IMR-90 (cell line): ENCODE measurements around the gene MAPK10. TPM values are rescaled to one million over a fixed set of nuclear protein-coding genes. Genes with fewer than 3 reads are reported as not detected.

Experiments
- ATAC-seq: fragments of 200-7000 bp; cut with Tn5 transposase; 2 replicates; pipeline ENCODE4 v1.9.1; 2020; ENCODE audit warnings: low read depth, mild to moderate bottlenecking, moderate library complexity
- BruUV-seq: library from RNA; stranded (reverse); fragments of 400-500 nt; replicated peaks from 2 replicates; lab custom pipeline; 2021; lab: Mats Ljungman, UMichigan
- CTCF ChIA-PET: fragments of 300-600 bp; formaldehyde crosslinking; extraction: SDS; loops from one replicate; lab custom pipeline; 2021; ENCODE audit warnings: antibody characterized with exemption; lab: Yijun Ruan, JAX
- POLR2A ChIA-PET: fragments of 300-600 bp; sonication (Branson Sonifier 250); formaldehyde crosslinking; loops from one replicate; lab custom pipeline; 2022; ENCODE audit warnings: antibody characterized with exemption; ENCODE audit not compliant: unreplicated experiment; lab: Charles Lee
- DNase-seq: peaks from one replicate; pipeline ENCODE4 v3.0.0; 2013
- H2AFZ ChIP-seq: replicated peaks from 2 replicates; pipeline ENCODE3; 2013; ENCODE audit warnings: low read length, mild to moderate bottlenecking; ENCODE audit not compliant: poor library complexity
- H2AK5ac ChIP-seq: 2 replicates; pipeline ENCODE4 v1.6.1; 2013; ENCODE audit warnings: low read depth, low read length, inconsistent platforms
- H2AK9ac ChIP-seq: replicated peaks from 2 replicates; pipeline ENCODE3; 2013; ENCODE audit warnings: mild to moderate bottlenecking, low read depth, low read length, moderate library complexity; ENCODE audit not compliant: poor library complexity
- H2BK120ac ChIP-seq: 2 replicates; pipeline ENCODE4 v1.6.1; 2013; ENCODE audit warnings: low read depth, low read length, inconsistent platforms
- H2BK15ac ChIP-seq: 3 replicates; pipeline ENCODE4 v1.6.1; 2013; ENCODE audit warnings: low read depth, low read length, inconsistent platforms
- H2BK20ac ChIP-seq: 2 replicates; pipeline ENCODE4 v1.6.1; 2013; ENCODE audit warnings: low read depth, mild to moderate bottlenecking, inconsistent platforms, low read length, moderate library complexity
- H2BK5ac ChIP-seq: 2 replicates; pipeline ENCODE4 v1.6.1; 2013; ENCODE audit warnings: mild to moderate bottlenecking, low read depth, low read length, inconsistent platforms; ENCODE audit not compliant: poor library complexity, severe bottlenecking
- H3K14ac ChIP-seq: replicated peaks from 2 replicates; pipeline ENCODE4 v1.6.1; 2013; ENCODE audit warnings: low read depth, low read length, inconsistent platforms
- H3K18ac ChIP-seq: 2 replicates; pipeline ENCODE4 v1.6.1; 2013; ENCODE audit warnings: low read depth, low read length, control low read depth
- H3K23ac ChIP-seq: 2 replicates; pipeline ENCODE4 v1.6.1; 2013; ENCODE audit warnings: low read depth, low read length, inconsistent platforms
- H3K27ac ChIP-seq: 2 replicates; pipeline ENCODE4 v1.5.1; 2013; ENCODE audit warnings: mild to moderate bottlenecking, control low read depth, low read length; ENCODE audit not compliant: insufficient read depth
- H3K27me3 ChIP-seq: 2 replicates; pipeline ENCODE4 v1.6.1; 2013; ENCODE audit warnings: low read length; ENCODE audit not compliant: control insufficient read depth, insufficient read depth
- H3K36me3 ChIP-seq: 2 replicates; pipeline ENCODE4 v1.6.1; 2013; ENCODE audit warnings: low read length, mixed read lengths; ENCODE audit not compliant: control insufficient read depth, insufficient read depth
- H3K4ac ChIP-seq: 2 replicates; pipeline ENCODE4 v1.6.1; 2013; ENCODE audit warnings: low read depth, low read length, inconsistent platforms
- H3K4me1 ChIP-seq: 2 replicates; pipeline ENCODE4 v1.6.1; 2013; ENCODE audit warnings: low read length, mixed read lengths; ENCODE audit not compliant: control insufficient read depth, insufficient read depth
- H3K4me2 ChIP-seq: 2 replicates; pipeline ENCODE4 v1.6.1; 2013; ENCODE audit warnings: low read depth, mild to moderate bottlenecking, control low read depth, low read length, moderate library complexity
- H3K4me3 ChIP-seq: 2 replicates; pipeline ENCODE4 v1.5.1; 2013; ENCODE audit warnings: low read depth, mild to moderate bottlenecking, control low read depth, low read length, moderate library complexity; ENCODE audit not compliant: insufficient read depth
- H3K56ac ChIP-seq: 2 replicates; pipeline ENCODE4 v1.6.1; 2013; ENCODE audit warnings: low read length, inconsistent platforms; ENCODE audit not compliant: insufficient read depth; ENCODE audit errors: extremely low read depth
- H3K79me1 ChIP-seq, 2 experiments: 2 replicates each; pipeline ENCODE4 v1.6.1; 2013; ENCODE audit warnings: low read length in 2 of 2, inconsistent platforms in 1 of 2, low read depth in 1 of 2
- H3K9ac ChIP-seq: 2 replicates; pipeline ENCODE4 v1.6.1; 2013; ENCODE audit warnings: low read depth, low read length, control low read depth
- H3K9me1 ChIP-seq: 2 replicates; pipeline ENCODE4 v1.6.1; 2013; ENCODE audit warnings: low read length, inconsistent platforms; ENCODE audit not compliant: insufficient read depth
- H3K9me3 ChIP-seq: 2 replicates; pipeline ENCODE4 v1.6.1; 2013; ENCODE audit warnings: low read length; ENCODE audit not compliant: control insufficient read depth, insufficient read depth
- H4K20me1 ChIP-seq: 2 replicates; pipeline ENCODE4 v1.6.1; 2013; ENCODE audit warnings: low read length, inconsistent platforms; ENCODE audit not compliant: insufficient read depth
- H4K5ac ChIP-seq: 2 replicates; pipeline ENCODE4 v1.6.1; 2013; ENCODE audit warnings: mild to moderate bottlenecking, low read depth, low read length, control low read depth
- H4K8ac ChIP-seq, 2 experiments: 2 replicates each; pipeline ENCODE4 v1.6.1; 2013; ENCODE audit warnings: low read depth in 2 of 2, low read length in 2 of 2, control low read depth in 1 of 2, inconsistent platforms in 1 of 2
- H4K91ac ChIP-seq: 2 replicates; pipeline ENCODE4 v1.6.1; 2013; ENCODE audit warnings: low read depth, low read length, inconsistent platforms; ENCODE audit not compliant: insufficient read depth
- FOS ChIP-seq: fragments of 150-350 bp; IDR thresholded peaks from 2 replicates; pipeline ENCODE4 v1.6.1; 2016; ENCODE audit warnings: low read depth, low read length
- MXI1 ChIP-seq: IDR thresholded peaks from 2 replicates; pipeline ENCODE4 v1.6.1; 2012; ENCODE audit warnings: low read depth, mild to moderate bottlenecking, low read length, moderate library complexity, borderline replicate concordance
- POLR2A ChIP-seq: IDR thresholded peaks from 2 replicates; pipeline ENCODE4 v1.6.1; 2012; ENCODE audit warnings: mild to moderate bottlenecking, low read depth, low read length
- RCOR1 ChIP-seq: IDR thresholded peaks from 2 replicates; pipeline ENCODE4 v1.6.1; 2012; ENCODE audit warnings: mild to moderate bottlenecking, low read length, improper control_type of control experiment; ENCODE audit not compliant: insufficient replicate concordance
- WGBS, 2 experiments: methylation state at CpG; one replicate each; pipeline versions ENCODE4 v1.1.5 to v1.1.7; 2013; ENCODE audit warnings: missing lambda C conversion rate in 2 of 2; ENCODE audit not compliant: insufficient read length in 1 of 2; ENCODE audit errors: extremely low coverage in 2 of 2; 5-methylcytosine and 5-hydroxymethylcytosine counted together
- dilution Hi-C: fragments of 300-500 bp; cut with HindIII; formaldehyde crosslinking; loops from one replicate; pipeline ENCODE4 v1.14.3; 2018; ENCODE audit warnings: low sequenced_read_pairs; ENCODE audit not compliant: unreplicated experiment
- in situ Hi-C: fragments of 300-500 bp; cut with MboI; formaldehyde crosslinking; loops from 3 replicates; pipeline ENCODE4 v1.14.3; 2019; ENCODE audit warnings: low sequenced_read_pairs, inconsistent platforms, mixed read lengths
- intact Hi-C: fragments of 100-400 bp; cut with micrococcal nuclease; formaldehyde crosslinking; loops from 2 replicates; pipeline ENCODE4 v1.10.0; 2022
- polyA plus RNA-seq, 3 experiments: library from polyadenylated mRNA; depleted of rRNA; stranded (reverse); fragments of >200 nt; gene quantifications; 2 replicates each; pipeline ENCODE4 v1.2.3, GENCODE V29; 2012; ENCODE audit warnings: low replicate concordance in 1 of 3
- total RNA-seq: library from RNA; depleted of rRNA; stranded (reverse); fragments of >200 nt; gene quantifications from 2 replicates; pipeline ENCODE4 v1.2.3, GENCODE V29; 2012
- TF ChIP-seq, protein P1 (sequence below): fragments of 150-350 bp; IDR thresholded peaks from 2 replicates; pipeline ENCODE4 v1.6.1; 2017; ENCODE audit warnings: mild to moderate bottlenecking, antibody characterized with exemption, low read length, low read depth
- TF ChIP-seq, protein P2 (sequence below): fragments of 150-350 bp; IDR thresholded peaks from 2 replicates; pipeline ENCODE4 v1.6.1; 2016; ENCODE audit warnings: low read depth, mild to moderate bottlenecking, low read length, moderate library complexity, borderline replicate concordance

MAPK10 gene
- total and polyA plus RNA-seq, 2 of the 4 experiments (the other 2 are of a cell fraction) = 2.8 to 6.5 TPM

DNA sequence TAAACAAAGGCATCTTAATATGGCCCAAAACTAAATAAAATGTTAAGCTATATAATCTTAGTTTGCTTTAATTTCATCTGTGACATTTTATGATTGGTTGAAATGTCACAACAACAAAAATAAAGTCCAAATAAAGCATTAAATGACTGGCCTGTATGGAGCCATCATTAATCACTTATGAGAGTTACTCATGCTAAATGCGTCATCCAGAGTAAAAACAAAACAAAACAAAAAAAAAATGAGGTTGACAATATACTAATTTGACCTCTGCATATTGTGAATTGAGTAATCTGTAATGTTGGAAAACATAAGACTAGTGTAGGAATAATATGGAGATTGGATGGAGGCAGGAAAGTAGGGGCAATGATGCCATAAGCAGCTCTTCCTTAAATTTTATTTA lies 139.7 kb downstream of the MAPK10 start:
- H2BK120ac ChIP-seq = no peak overlapping the region

More for the DNA sequence above, 139.7 kb downstream of the MAPK10 start:
- no peak for TF ChIP-seq RCOR1
- TF ChIP-seq, protein P1, sequence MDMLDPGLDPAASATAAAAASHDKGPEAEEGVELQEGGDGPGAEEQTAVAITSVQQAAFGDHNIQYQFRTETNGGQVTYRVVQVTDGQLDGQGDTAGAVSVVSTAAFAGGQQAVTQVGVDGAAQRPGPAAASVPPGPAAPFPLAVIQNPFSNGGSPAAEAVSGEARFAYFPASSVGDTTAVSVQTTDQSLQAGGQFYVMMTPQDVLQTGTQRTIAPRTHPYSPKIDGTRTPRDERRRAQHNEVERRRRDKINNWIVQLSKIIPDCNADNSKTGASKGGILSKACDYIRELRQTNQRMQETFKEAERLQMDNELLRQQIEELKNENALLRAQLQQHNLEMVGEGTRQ = no peak
- TF ChIP-seq FOS = no peak
- TF ChIP-seq, protein P2, sequence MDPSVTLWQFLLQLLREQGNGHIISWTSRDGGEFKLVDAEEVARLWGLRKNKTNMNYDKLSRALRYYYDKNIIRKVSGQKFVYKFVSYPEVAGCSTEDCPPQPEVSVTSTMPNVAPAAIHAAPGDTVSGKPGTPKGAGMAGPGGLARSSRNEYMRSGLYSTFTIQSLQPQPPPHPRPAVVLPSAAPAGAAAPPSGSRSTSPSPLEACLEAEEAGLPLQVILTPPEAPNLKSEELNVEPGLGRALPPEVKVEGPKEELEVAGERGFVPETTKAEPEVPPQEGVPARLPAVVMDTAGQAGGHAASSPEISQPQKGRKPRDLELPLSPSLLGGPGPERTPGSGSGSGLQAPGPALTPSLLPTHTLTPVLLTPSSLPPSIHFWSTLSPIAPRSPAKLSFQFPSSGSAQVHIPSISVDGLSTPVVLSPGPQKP = no peak
- no peak for TF ChIP-seq MXI1
- TF ChIP-seq POLR2A = no peak
- no peak overlapping the region for H4K91ac ChIP-seq
- H3K27me3 ChIP-seq = no peaks in the 10 kb centered on the region
- H3K4ac ChIP-seq = no peak overlapping the region
- ATAC-seq = no peak
- CTCF ChIA-PET = interaction anchor here (0.6 kb wide), 2 partner anchors 17 to 1754 kb away, joined by 3 read pairs; no protein-coding TSS in a partner anchor
- 0 out of 2 replicates have a peak, but pooled peaks cover 1% of the 10 kb centered on the region for H3K36me3 ChIP-seq
- no peak overlapping the region for H3K14ac ChIP-seq
- no peaks in the 10 kb centered on the region for H3K9me3 ChIP-seq
- no peak overlapping the region for H2AFZ ChIP-seq
- H3K18ac ChIP-seq = no peak overlapping the region
- no peaks in the 10 kb centered on the region for H3K79me1 ChIP-seq
- no peaks in the 10 kb centered on the region for H4K20me1 ChIP-seq
- in situ Hi-C loops = no loop called here
- no peak overlapping the region for H4K8ac ChIP-seq
- H2BK20ac ChIP-seq = no peak overlapping the region
- H3K9ac ChIP-seq = no peak overlapping the region
- DNase-seq = peak; percentile 43
- no peak overlapping the region for H2AK9ac ChIP-seq
- H4K5ac ChIP-seq = no peak overlapping the region
- no peak overlapping the region for H2AK5ac ChIP-seq
- no peak overlapping the region for H3K56ac ChIP-seq
- POLR2A ChIA-PET = no interaction called here
- WGBS, 2 experiments = no CpG with 5 or more reads among the region's 1 CpG
- dilution Hi-C loops = no loop called here
- no peak overlapping the region for H3K23ac ChIP-seq
- H3K4me3 ChIP-seq = no peak overlapping the region
- intact Hi-C loops = loop anchor here (5.0 kb wide), 1 partner anchor 423 kb away; no protein-coding TSS in a partner anchor
- no peaks in the 10 kb centered on the region for H3K9me1 ChIP-seq
- no peak overlapping the region for H2BK15ac ChIP-seq
- no TSS peak for BruUV-seq
- no peak overlapping the region for H2BK5ac ChIP-seq
- no peaks in the 10 kb centered on the region; the same call in 1 of the 2 replicates for H3K4me1 ChIP-seq
- no peak overlapping the region for H3K4me2 ChIP-seq
- no peak overlapping the region for H3K27ac ChIP-seq
